ENCODE measurements around the gene CTBP2. TPM values are rescaled to one million over a fixed set of nuclear protein-coding genes. Genes with fewer than 3 reads are reported as not detected.

The CTBP2 gene
- total RNA-seq, 1 donor from 2014 or later, result 73.0 TPM

DNA sequence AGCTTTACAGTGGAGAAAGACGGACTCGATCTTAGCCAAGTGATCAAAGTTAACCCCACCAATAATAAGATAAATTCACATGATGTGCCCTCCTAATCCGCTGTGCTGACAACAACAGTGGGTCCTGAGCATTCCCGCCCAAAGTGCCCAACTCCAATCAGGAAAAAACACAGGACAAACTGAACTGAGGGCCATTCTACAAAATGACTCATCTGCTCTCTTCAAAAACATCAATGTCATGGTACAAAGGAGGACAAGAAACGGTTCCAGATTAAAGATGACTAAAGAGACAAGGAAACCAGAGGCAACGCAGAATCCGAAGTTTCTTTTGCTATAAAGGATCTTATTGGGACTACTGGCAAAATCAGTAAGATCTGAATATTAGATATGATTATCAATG, 79.4 kb downstream of the CTBP2 start:
- Histone ChIP-seq H3K27ac (no peak overlapping the region), H3K36me3 (peaks cover 7% of the 10 kb centered on the region), H3K9me3 (no peaks in the 10 kb centered on the region), H3K4me1 (peaks cover 37% of the 10 kb centered on the region), H3K4me3 (no peak overlapping the region), H3K27me3 (ENCODE audit: low read depth) (no peaks in the 10 kb centered on the region)
- TF ChIP-seq, protein P1, sequence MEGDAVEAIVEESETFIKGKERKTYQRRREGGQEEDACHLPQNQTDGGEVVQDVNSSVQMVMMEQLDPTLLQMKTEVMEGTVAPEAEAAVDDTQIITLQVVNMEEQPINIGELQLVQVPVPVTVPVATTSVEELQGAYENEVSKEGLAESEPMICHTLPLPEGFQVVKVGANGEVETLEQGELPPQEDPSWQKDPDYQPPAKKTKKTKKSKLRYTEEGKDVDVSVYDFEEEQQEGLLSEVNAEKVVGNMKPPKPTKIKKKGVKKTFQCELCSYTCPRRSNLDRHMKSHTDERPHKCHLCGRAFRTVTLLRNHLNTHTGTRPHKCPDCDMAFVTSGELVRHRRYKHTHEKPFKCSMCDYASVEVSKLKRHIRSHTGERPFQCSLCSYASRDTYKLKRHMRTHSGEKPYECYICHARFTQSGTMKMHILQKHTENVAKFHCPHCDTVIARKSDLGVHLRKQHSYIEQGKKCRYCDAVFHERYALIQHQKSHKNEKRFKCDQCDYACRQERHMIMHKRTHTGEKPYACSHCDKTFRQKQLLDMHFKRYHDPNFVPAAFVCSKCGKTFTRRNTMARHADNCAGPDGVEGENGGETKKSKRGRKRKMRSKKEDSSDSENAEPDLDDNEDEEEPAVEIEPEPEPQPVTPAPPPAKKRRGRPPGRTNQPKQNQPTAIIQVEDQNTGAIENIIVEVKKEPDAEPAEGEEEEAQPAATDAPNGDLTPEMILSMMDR (IDR thresholded peaks at IDR 0.05), result no peak
- ATAC-seq, result no peak
- DNase-seq, result no peak
- intact Hi-C loops (cut with DNase I), result no loop called here

DNA sequence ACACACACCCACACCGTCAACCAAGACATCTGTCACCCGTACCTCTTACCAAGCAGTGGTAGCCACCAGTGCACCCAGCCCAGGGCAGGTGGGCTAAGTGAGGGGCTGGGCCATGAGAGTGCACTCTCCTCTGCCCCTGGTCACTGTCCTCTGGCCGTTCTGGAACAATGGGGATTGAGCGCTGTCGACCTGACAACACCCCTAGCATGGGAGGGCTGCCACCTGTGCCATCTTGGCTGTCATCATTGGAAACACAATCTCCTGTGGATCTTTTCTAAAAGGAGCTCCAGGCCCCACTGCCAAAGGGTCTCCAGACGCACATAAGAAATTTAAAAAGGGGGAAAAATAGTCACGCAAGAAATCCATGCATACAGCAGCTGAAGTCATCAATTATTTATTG, 80.1 kb downstream of the CTBP2 start:
- H3K4me3 ChIP-seq, result no peak overlapping the region
- DNase-seq (no peak), ATAC-seq (no peak)
- no peak overlapping the region for H3K27ac ChIP-seq
- TF ChIP-seq, protein P1 (IDR thresholded peaks at IDR 0.05), result no peak
- H3K4me1 ChIP-seq, result peaks cover 36% of the 10 kb centered on the region
- H3K36me3 ChIP-seq, result peaks cover 7% of the 10 kb centered on the region
- no peaks in the 10 kb centered on the region for H3K9me3 ChIP-seq
- intact Hi-C loops (cut with DNase I), result no loop called here
- H3K27me3 ChIP-seq (ENCODE audit: low read depth), result no peaks in the 10 kb centered on the region

DNA sequence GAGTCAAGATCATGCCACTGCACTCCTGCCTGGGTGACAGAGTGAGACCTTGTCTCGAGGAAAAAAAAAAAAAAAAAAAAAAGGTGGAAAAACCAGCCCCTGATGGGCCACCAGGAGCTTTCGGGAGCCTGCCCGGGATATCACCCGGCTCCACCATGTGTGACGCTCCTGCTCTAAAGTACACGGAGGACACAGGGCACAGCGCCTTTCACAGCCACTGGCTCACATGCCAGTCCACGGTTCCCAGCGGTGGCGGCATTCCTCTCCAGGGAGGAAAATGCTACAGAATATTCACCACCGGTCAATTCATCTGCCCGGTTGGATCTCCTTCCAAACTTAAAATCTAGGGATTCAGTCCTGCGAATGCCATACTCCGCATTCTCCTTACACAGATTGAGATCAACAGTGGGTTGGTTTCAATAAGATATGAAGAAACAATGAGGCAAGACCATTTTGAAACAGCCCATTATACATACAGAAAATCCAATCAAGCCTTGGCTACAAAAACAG, 81.2 kb downstream of the CTBP2 start:
- Histone ChIP-seq H3K36me3 (peaks cover 9% of the 10 kb centered on the region), H3K27me3 (ENCODE audit: low read depth) (no peaks in the 10 kb centered on the region), H3K9me3 (no peaks in the 10 kb centered on the region), H3K4me3 (no peak overlapping the region), H3K4me1 (peaks cover 24% of the 10 kb centered on the region), H3K27ac (no peak overlapping the region)
- TF ChIP-seq, protein P1 (IDR thresholded peaks at IDR 0.05), result no peak
- DNase-seq (no peak), ATAC-seq (no peak)
- intact Hi-C loops (cut with DNase I), result no loop called here

DNA sequence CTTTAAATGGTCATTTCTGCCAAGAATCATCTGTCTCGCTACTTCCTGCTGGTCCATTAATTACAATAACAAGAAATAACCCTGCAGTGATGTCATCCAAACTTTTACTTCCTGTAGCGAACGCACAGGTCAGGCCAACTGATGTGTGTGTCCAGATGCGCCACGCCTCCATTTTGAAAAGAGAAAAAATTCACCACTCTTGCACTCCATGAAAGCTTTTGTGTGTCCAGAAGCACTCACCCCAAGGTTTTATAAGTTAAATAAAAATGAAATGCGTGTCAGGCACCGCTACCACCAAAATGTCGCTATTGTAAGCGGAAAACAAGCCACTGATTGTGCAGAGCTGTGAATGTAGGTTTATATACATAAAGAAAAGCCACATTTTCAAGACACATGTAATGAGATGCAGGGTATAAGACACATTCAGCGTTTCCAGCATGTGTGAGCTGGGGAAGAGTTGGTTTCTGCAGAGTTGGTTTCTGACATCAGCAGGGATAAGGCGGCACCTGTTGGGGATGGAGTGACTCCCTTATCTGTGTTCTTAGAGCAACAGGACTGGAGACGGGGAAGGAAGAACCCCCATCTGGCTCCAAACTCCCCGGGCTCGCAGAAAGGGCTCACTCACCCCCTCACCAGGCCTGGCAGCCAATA, 83.3 kb downstream of the CTBP2 start:
- H3K4me1 ChIP-seq, result peaks cover 11% of the 10 kb centered on the region
- peak overlapping the region; percentile 67 for H3K27ac ChIP-seq
- H3K9me3 ChIP-seq, result no peaks in the 10 kb centered on the region
- no peak overlapping the region for H3K4me3 ChIP-seq
- peaks cover 19% of the 10 kb centered on the region for H3K36me3 ChIP-seq
- ATAC-seq, result peak in 1 of 2 donors; percentile 23
- DNase-seq, result no peak
- H3K27me3 ChIP-seq (ENCODE audit: low read depth), result no peaks in the 10 kb centered on the region
- TF ChIP-seq, protein P1 (IDR thresholded peaks at IDR 0.05), result no peak
- intact Hi-C loops (cut with DNase I), result no loop called here

DNA sequence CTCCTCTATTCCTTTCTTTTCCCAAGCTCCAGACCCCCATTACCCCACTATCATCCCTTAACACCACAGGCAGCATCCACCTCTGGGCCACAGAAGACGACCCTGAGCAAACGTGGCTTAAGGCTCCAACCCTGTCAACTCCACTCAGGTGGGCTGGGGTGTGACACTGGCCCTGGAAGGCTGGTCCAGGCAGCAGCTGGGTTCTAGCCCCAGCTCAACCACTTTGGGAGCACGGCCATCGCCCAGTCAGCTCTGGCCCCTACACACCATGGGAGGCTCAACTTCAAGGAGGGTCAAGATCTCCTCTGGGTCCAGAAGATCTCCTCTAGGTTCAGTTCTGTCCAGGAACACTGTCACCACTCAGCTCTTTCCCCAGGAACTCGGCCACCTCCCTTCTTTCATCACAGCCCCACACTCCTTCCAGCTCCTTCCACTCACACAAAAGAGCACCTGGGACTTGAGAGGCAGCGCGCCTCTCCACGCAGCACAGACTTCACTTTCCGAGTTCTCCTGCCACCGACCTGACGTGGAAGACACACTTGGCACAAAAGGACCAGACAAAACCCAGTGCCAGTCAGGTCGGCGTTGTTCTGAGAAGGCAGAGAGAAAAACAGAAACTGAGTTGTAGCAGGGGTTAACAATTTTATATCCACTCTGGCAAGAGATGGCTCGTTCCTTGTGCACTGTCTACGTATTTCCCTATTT, 84.1 kb downstream of the CTBP2 start:
- Histone ChIP-seq H3K27me3 (ENCODE audit: low read depth) (no peaks in the 10 kb centered on the region), H3K27ac (peak overlapping the region; percentile 67), H3K4me3 (no peak overlapping the region), H3K9me3 (no peaks in the 10 kb centered on the region), H3K36me3 (peaks cover 22% of the 10 kb centered on the region), H3K4me1 (peaks cover 11% of the 10 kb centered on the region)
- TF ChIP-seq, protein P1 (IDR thresholded peaks at IDR 0.05), result no peak
- peak in 1 of 2 donors; percentile 23 for ATAC-seq
- no peak for DNase-seq
- intact Hi-C loops (cut with DNase I), result no loop called here

Measured in lower lobe of right lung (tissue), 2 donors.